ENCODE results near the gene THAP10.
"Not testable (repeated sequence)": the region's sequence is repeated elsewhere in the genome, so short reads cannot be mapped to it uniquely, and the experiment has no call there.

THAP10 gene

GRCh38 chr15:70867911-70868467 lies 24.2 kb downstream of the THAP10 start:
- no peak for DNase-seq (ENCODE audit: low spot score)
- TF ChIP-seq CTCF (IDR thresholded peaks at IDR 0.05; ENCODE audit: extremely low read depth, missing control alignments), result no peak

GRCh38 chr15:70866982-70867641 lies 25.1 kb downstream of the THAP10 start:
- no peak for DNase-seq (ENCODE audit: low spot score)
- no peak for TF ChIP-seq CTCF (IDR thresholded peaks at IDR 0.05; ENCODE audit: extremely low read depth, missing control alignments)

GRCh38 chr15:70863450-70864218 lies 28.6 kb downstream of the THAP10 start:
- no peak for DNase-seq (ENCODE audit: low spot score)
- no peak for TF ChIP-seq CTCF (IDR thresholded peaks at IDR 0.05; ENCODE audit: extremely low read depth, missing control alignments)

- no peak for TF ChIP-seq CTCF (IDR thresholded peaks at IDR 0.05; ENCODE audit: extremely low read depth, missing control alignments)
- no peak for DNase-seq (ENCODE audit: low spot score)
These were observed 32.2 kb downstream of the THAP10 start for GRCh38 chr15:70859998-70860397.

GRCh38 chr15:70859322-70859908 lies 32.8 kb downstream of the THAP10 start:
- no peak for DNase-seq (ENCODE audit: low spot score)
- TF ChIP-seq CTCF (IDR thresholded peaks at IDR 0.05; ENCODE audit: extremely low read depth, missing control alignments), result no peak

- not testable (repeated sequence) for DNase-seq (ENCODE audit: low spot score)
These were observed 33.5 kb downstream of the THAP10 start for GRCh38 chr15:70858614-70859321.

- no peak for DNase-seq (ENCODE audit: low spot score)
- no peak for TF ChIP-seq CTCF (IDR thresholded peaks at IDR 0.05; ENCODE audit: extremely low read depth, missing control alignments)
These were observed 34.5 kb downstream of the THAP10 start for GRCh38 chr15:70857562-70858285.

Data from GM20000 (cell line).